ENCODE results near the gene GUCD1.

Gene GUCD1

GRCh38 chr22:24555165-24556039 is 464 bp upstream of the GUCD1 start, which contains the start of gene SNRPD3 (continued):
- TF ChIP-seq REST (tag by site-specific recombination; IDR thresholded peaks at IDR 0.05) (0 out of 2 replicates have a peak, but pooled peaks have one; percentile 46), ZNF132 (tag by site-specific recombination; IDR thresholded peaks at IDR 0.05; ENCODE audit: borderline replicate concordance) (no peak), MEIS1 (CRISPR knock-in tag; IDR thresholded peaks at IDR 0.05; ENCODE audit: borderline replicate concordance) (no peak), ZNF624 (tag by site-specific recombination; IDR thresholded peaks at IDR 0.05) (no peak), ZNF701 (tag by site-specific recombination; IDR thresholded peaks at IDR 0.05) (0 out of 2 replicates have a peak, but pooled peaks have one; percentile 46), BCL6B (tag by site-specific recombination; IDR thresholded peaks at IDR 0.05) (peak; percentile 44; the same call in 1 of the 2 replicates), PATZ1 (tag by site-specific recombination; IDR thresholded peaks at IDR 0.05) (peak; percentile 92), ELK4 (IDR thresholded peaks at IDR 0.05; ENCODE audit: borderline replicate concordance, low read depth, low read length) (no peak; the same call in 1 of the 2 replicates), ZNF133 (tag by site-specific recombination; IDR thresholded peaks at IDR 0.05) (no peak), ZBTB49 (tag by site-specific recombination; IDR thresholded peaks at IDR 0.05; ENCODE audit: low read depth) (no peak), ZNF214 (tag by site-specific recombination; IDR thresholded peaks at IDR 0.05; ENCODE audit: borderline replicate concordance) (no peak), ZNF280D (tag by site-specific recombination; IDR thresholded peaks at IDR 0.05) (peak; percentile 71), ZNF354C (tag by site-specific recombination; IDR thresholded peaks at IDR 0.05; ENCODE audit: borderline replicate concordance, low read depth) (no peak), SCRT2 (tag by site-specific recombination; IDR thresholded peaks at IDR 0.05) (peak; percentile 98), ZBTB21 (tag by site-specific recombination; IDR thresholded peaks at IDR 0.05) (peak; percentile 78; the same call in 1 of the 2 replicates), ZSCAN30 (tag by site-specific recombination; IDR thresholded peaks at IDR 0.05) (peak; percentile 86), ZNF2 (tag by site-specific recombination; IDR thresholded peaks at IDR 0.05) (peak; percentile 99), YY1 (tag by site-specific recombination; IDR thresholded peaks at IDR 0.05) (peak; percentile 87), ZNF146 (tag by site-specific recombination; IDR thresholded peaks at IDR 0.05) (no peak; the same call in 1 of the 2 replicates), ZNF561 (tag by site-specific recombination; IDR thresholded peaks at IDR 0.05; ENCODE audit: borderline replicate concordance) (peak; percentile 94), YY2 (tag by site-specific recombination; IDR thresholded peaks at IDR 0.05) (peak; percentile 93), TCF7L2 (IDR thresholded peaks at IDR 0.05; ENCODE audit: borderline replicate concordance, low read depth, low read length) (no peak), ZSCAN4 (tag by site-specific recombination; IDR thresholded peaks at IDR 0.05) (peak; percentile 35; the same call in 1 of the 2 replicates)
